Kidney (tissue), 14 donors: Measurements from ENCODE around the gene PCDH8. TPM values are rescaled to one million over a fixed set of nuclear protein-coding genes. Genes with fewer than 3 reads are reported as not detected.

Source experiments
- DNase-seq, 5 donors: peaks; one replicate each; pipeline ENCODE4 v3.0.0-alpha.2; 2013 to 2020
- FAIRE-seq: peaks from 2 replicates; lab custom pipeline; 2012; peaks lifted over from hg19 to GRCh38; lab: Jason Lieb, UNC
- H3K27ac ChIP-seq, 2 donors: one replicate each; pipeline ENCODE4 v1.7.0; 2013; ENCODE audit warnings: low read depth in 2 of 2, low read length in 2 of 2, inconsistent platforms in 1 of 2
- H3K27me3 ChIP-seq: one replicate; pipeline ENCODE4 v1.7.1; 2013; ENCODE audit warnings: low read length, inconsistent platforms; ENCODE audit not compliant: control insufficient read depth, insufficient read depth
- H3K36me3 ChIP-seq, 3 donors: one replicate each; pipeline versions ENCODE4 v1.7.0 to v1.7.1; 2013; ENCODE audit warnings: low read length in 3 of 3, control low read depth in 1 of 3, inconsistent platforms in 1 of 3; ENCODE audit not compliant: insufficient read depth in 3 of 3, control insufficient read depth in 2 of 3
- H3K4me1 ChIP-seq, 3 donors: one replicate each; pipeline versions ENCODE4 v1.7.0 to v1.7.1; 2013; ENCODE audit warnings: low read length in 3 of 3, inconsistent platforms in 1 of 3, low read depth in 1 of 3; ENCODE audit not compliant: control insufficient read depth in 2 of 3, insufficient read depth in 2 of 3
- H3K4me3 ChIP-seq, 3 donors: one replicate each; pipeline versions ENCODE4 v1.7.0 to v1.8.1; 2013; ENCODE audit warnings: low read length in 3 of 3, control low read depth in 1 of 3, inconsistent platforms in 1 of 3
- H3K9ac ChIP-seq, 3 donors: one replicate each; pipeline versions ENCODE4 v1.7.0 to v1.7.1; 2013; ENCODE audit warnings: low read length in 3 of 3, control low read depth in 1 of 3, inconsistent platforms in 1 of 3
- H3K9me3 ChIP-seq, 3 donors: one replicate each; pipeline versions ENCODE4 v1.7.0 to v1.7.1; 2013; ENCODE audit warnings: low read length in 3 of 3, control low read depth in 1 of 3, inconsistent platforms in 1 of 3; ENCODE audit not compliant: control insufficient read depth in 2 of 3, insufficient read depth in 1 of 3
- CTCF ChIP-seq: IDR thresholded peaks from 3 replicates; pipeline ENCODE4 v1.5.1; 2012; ENCODE audit warnings: mild to moderate bottlenecking, moderate library complexity, borderline replicate concordance; ENCODE audit not compliant: insufficient read depth; ENCODE audit errors: extremely low read depth
- intact Hi-C: fragments of 100-400 bp; cut with DNase I; formaldehyde crosslinking; loops from one replicate; pipeline ENCODE4 v1.11.1; 2022
- polyA plus RNA-seq: library from polyadenylated mRNA; stranded (reverse); fragments of 350-450 nt; fragmentation: Illumina TruSeq; extraction: RNeasy Lipid Tissue Mini Kit (QIAGEN cat#74804); gene quantifications from one replicate; pipeline ENCODE4 v1.2.3, GENCODE V29; 2014; ENCODE audit warnings: low read depth, low replicate concordance; ENCODE audit not compliant: insufficient read depth
- total RNA-seq: library from RNA; stranded (reverse); fragmentation: NEBNext Ultra II Directional; extraction: Animal tissue kit (Norgen Biotek cat#: 25700); gene quantifications from one replicate; pipeline ENCODE4 v1.2.1, GENCODE V29; 2021
- donor health status: control.
- donor health status: control.
- donor health status: control.
- donor health status: control.
- donor health status: control.
- donor health status: DM: yes; HTN: yes; CAD: no.
- donor health status: Normal renal cell carcinoma (clear cell type).

PCDH8 gene
- total and polyA plus RNA-seq, 2 donors from 2014 or later = not detected

GRCh38 chr13:52845334-52845761 is 3.1 kb downstream of the PCDH8 start:
- Histone ChIP-seq H3K4me1 (peaks cover 0 to 2% (median 0%) of the 10 kb centered on the region in 3 donors), H3K9me3 (no peaks in the 10 kb centered on the region), H3K27ac (no peak overlapping the region), H3K4me3 (no peak overlapping the region), H3K27me3 (peaks cover 36% of the 10 kb centered on the region), H3K36me3 (no peaks in the 10 kb centered on the region), H3K9ac (no peak overlapping the region)
- TF ChIP-seq CTCF = no peak
- intact Hi-C loops = no loop called here
- FAIRE-seq = no peak
- DNase-seq = peak in 4 of 5 donors; percentile 35 to 47 (median 42)

- peaks cover 34% of the 10 kb centered on the region for H3K27me3 ChIP-seq
- intact Hi-C loops = no loop called here
- DNase-seq = no peak
Observed at GRCh38 chr13:52844836-52845235, 3.6 kb downstream of the PCDH8 start.

GRCh38 chr13:52842441-52842840 is 6.0 kb downstream of the PCDH8 start:
- DNase-seq = no peak
- Histone ChIP-seq H3K27me3 (peaks cover 19% of the 10 kb centered on the region), H3K27ac (no peak overlapping the region), H3K4me1 (peaks cover 0 to 2% (median 0%) of the 10 kb centered on the region in 3 donors), H3K4me3 (no peak overlapping the region), H3K9ac (no peak overlapping the region), H3K36me3 (no peaks in the 10 kb centered on the region), H3K9me3 (no peaks in the 10 kb centered on the region)
- intact Hi-C loops = no loop called here
- FAIRE-seq = no peak
- no peak for TF ChIP-seq CTCF

More at GRCh38 chr13:52844836-52845235, 3.6 kb downstream of the PCDH8 start:
- Histone ChIP-seq H3K9me3 (no peaks in the 10 kb centered on the region), H3K36me3 (no peaks in the 10 kb centered on the region), H3K4me1 (peaks cover 0 to 2% (median 0%) of the 10 kb centered on the region in 3 donors), H3K4me3 (no peak overlapping the region), H3K9ac (no peak overlapping the region), H3K27ac (no peak overlapping the region)
- TF ChIP-seq CTCF = no peak
- no peak for FAIRE-seq

- Histone ChIP-seq H3K27me3 (peaks cover 16% of the 10 kb centered on the region), H3K9me3 (no peaks in the 10 kb centered on the region), H3K27ac (no peak overlapping the region), H3K36me3 (no peaks in the 10 kb centered on the region), H3K9ac (no peak overlapping the region), H3K4me1 (no peaks in the 10 kb centered on the region), H3K4me3 (no peak overlapping the region)
- DNase-seq (no peak), FAIRE-seq (no peak)
- no peak for TF ChIP-seq CTCF
- intact Hi-C loops = no loop called here
Observed at GRCh38 chr13:52840066-52840465, 8.4 kb downstream of the PCDH8 start.
